Measurements from ENCODE around the gene TBXAS1. TPM values are rescaled to one million over a fixed set of nuclear protein-coding genes. Genes with fewer than 3 reads are reported as not detected.
"Not testable (repeated sequence)": the region's sequence is repeated elsewhere in the genome, so short reads cannot be mapped to it uniquely, and the experiment has no call there.

TBXAS1 gene
- total and polyA plus RNA-seq, 4 donors, result 19.6 to 126 (median 55.2) TPM

DNA sequence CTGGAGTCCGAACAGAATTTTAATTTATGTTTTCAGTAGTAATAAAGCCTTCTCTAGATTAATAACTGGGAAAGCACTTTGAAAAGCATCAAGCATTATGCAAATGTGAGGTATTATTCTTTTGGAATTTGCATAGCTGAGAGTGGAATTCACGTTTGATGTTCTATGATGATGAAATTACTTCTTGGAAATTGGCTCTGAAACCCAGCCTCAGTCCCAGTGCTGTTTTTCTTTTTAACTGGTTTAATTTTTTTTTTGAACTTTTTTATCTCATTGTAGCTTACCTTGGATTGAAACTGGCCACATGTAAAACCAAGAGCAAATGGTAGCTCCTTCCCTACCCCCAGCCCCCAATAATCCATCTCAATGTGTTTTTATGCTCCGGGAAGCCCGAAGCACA is 1.2 kb downstream of the TBXAS1 start:
- ATAC-seq (ENCODE audit: insufficient read depth, low FRiP score), result no peak
- Histone ChIP-seq H3K27me3 (ENCODE audit: control insufficient read depth in 3 of 3, insufficient read depth in 3 of 3, low read length in 2 of 3) (no peaks in the 10 kb centered on the region), H3K4me3 (no peak overlapping the region), H3K9me3 (ENCODE audit: control insufficient read depth in 4 of 4, insufficient read depth in 3 of 4, low read length in 3 of 4) (peaks cover 0 to 6% (median under 1%) of the 10 kb centered on the region in 4 donors), H3K9ac (ENCODE audit: insufficient read depth in 1 of 2, low read length in 2 of 2) (no peak overlapping the region), H3K36me3 (ENCODE audit: control insufficient read depth in 4 of 4, insufficient read depth in 4 of 4, low read length in 4 of 4) (no peaks in the 10 kb centered on the region), H3K4me1 (ENCODE audit: control insufficient read depth in 5 of 5, insufficient read depth in 5 of 5, low read length in 5 of 5) (peaks cover 0 to 38% (median 19%) of the 10 kb centered on the region in 5 donors), H3K27ac (ENCODE audit: low read depth in 1 of 2, low read length in 1 of 2) (no peak overlapping the region)
- TF ChIP-seq, protein P1, sequence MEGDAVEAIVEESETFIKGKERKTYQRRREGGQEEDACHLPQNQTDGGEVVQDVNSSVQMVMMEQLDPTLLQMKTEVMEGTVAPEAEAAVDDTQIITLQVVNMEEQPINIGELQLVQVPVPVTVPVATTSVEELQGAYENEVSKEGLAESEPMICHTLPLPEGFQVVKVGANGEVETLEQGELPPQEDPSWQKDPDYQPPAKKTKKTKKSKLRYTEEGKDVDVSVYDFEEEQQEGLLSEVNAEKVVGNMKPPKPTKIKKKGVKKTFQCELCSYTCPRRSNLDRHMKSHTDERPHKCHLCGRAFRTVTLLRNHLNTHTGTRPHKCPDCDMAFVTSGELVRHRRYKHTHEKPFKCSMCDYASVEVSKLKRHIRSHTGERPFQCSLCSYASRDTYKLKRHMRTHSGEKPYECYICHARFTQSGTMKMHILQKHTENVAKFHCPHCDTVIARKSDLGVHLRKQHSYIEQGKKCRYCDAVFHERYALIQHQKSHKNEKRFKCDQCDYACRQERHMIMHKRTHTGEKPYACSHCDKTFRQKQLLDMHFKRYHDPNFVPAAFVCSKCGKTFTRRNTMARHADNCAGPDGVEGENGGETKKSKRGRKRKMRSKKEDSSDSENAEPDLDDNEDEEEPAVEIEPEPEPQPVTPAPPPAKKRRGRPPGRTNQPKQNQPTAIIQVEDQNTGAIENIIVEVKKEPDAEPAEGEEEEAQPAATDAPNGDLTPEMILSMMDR (IDR thresholded peaks at IDR 0.05; ENCODE audit: control extremely low read depth, extremely low read depth), result no peak
- WGBS, 2 donors, result 53% methylated on average over 4 of the region's 4 CpGs
- no peak for DNase-seq

GRCh38 chr7:139830782-139831501 is 1.9 kb downstream of the TBXAS1 start:
- 47 to 64% methylated on average over 3 of the region's 3 CpGs for whole genome bisulfite sequencing, 2 donors
- no peak overlapping the region for H3K9ac ChIP-seq (ENCODE audit: insufficient read depth in 1 of 2, low read length in 2 of 2)
- no peaks in the 10 kb centered on the region for H3K27me3 ChIP-seq (ENCODE audit: control insufficient read depth in 3 of 3, insufficient read depth in 3 of 3, low read length in 2 of 3)
- no peaks in the 10 kb centered on the region for H3K36me3 ChIP-seq (ENCODE audit: control insufficient read depth in 4 of 4, insufficient read depth in 4 of 4, low read length in 4 of 4)
- TF ChIP-seq, protein P1 (IDR thresholded peaks at IDR 0.05; ENCODE audit: control extremely low read depth, extremely low read depth), result no peak
- no peak overlapping the region for H3K4me3 ChIP-seq
- DNase-seq (no peak), ATAC-seq (ENCODE audit: insufficient read depth, low FRiP score) (no peak)
- peaks cover 0 to 31% (median 16%) of the 10 kb centered on the region in 5 donors for H3K4me1 ChIP-seq (ENCODE audit: control insufficient read depth in 5 of 5, insufficient read depth in 5 of 5, low read length in 5 of 5)
- H3K9me3 ChIP-seq (ENCODE audit: control insufficient read depth in 4 of 4, insufficient read depth in 3 of 4, low read length in 3 of 4), result peaks cover 0 to 6% (median under 1%) of the 10 kb centered on the region in 4 donors
- no peak overlapping the region for H3K27ac ChIP-seq (ENCODE audit: low read depth in 1 of 2, low read length in 1 of 2)

- not testable (repeated sequence) for H3K9me3 ChIP-seq (ENCODE audit: control insufficient read depth in 4 of 4, insufficient read depth in 3 of 4, low read length in 3 of 4); H3K36me3 ChIP-seq (ENCODE audit: control insufficient read depth in 4 of 4, insufficient read depth in 4 of 4, low read length in 4 of 4); H3K27me3 ChIP-seq (ENCODE audit: control insufficient read depth in 3 of 3, insufficient read depth in 3 of 3, low read length in 2 of 3); H3K4me3 ChIP-seq; H3K9ac ChIP-seq (ENCODE audit: insufficient read depth in 1 of 2, low read length in 2 of 2); H3K27ac ChIP-seq (ENCODE audit: low read depth in 1 of 2, low read length in 1 of 2); DNase-seq; ATAC-seq (ENCODE audit: insufficient read depth, low FRiP score)
- peaks cover 0 to 22% (median 7%) of the 10 kb centered on the region in 5 donors for H3K4me1 ChIP-seq (ENCODE audit: control insufficient read depth in 5 of 5, insufficient read depth in 5 of 5, low read length in 5 of 5)
- WGBS, 2 donors, result 71 to 79% methylated on average over 1 of the region's 1 CpG
Measured at GRCh38 chr7:139835848-139836247, 6.8 kb downstream of the TBXAS1 start.

DNA sequence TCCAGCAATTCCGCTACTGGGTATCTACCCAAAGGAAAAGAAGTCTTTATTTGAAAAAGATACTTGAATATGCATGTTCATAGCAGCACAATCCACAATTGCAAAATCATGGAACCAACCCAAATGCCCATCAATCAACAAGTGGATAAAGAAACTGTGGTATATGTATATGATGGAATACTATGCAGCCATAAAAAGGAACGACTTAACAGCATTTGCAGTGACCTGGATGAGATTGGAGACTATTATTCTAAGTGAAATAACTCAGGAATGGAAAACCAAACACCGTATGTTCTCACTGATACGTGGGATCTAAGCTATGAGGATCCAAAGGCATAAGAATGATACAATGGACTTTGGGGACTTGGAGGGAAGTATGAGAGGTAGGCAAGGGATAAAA is 8.2 kb downstream of the TBXAS1 start:
- not testable (repeated sequence) for H3K27ac ChIP-seq (ENCODE audit: low read depth in 1 of 2, low read length in 1 of 2); H3K4me3 ChIP-seq; H3K9me3 ChIP-seq (ENCODE audit: control insufficient read depth in 4 of 4, insufficient read depth in 3 of 4, low read length in 3 of 4); DNase-seq; H3K36me3 ChIP-seq (ENCODE audit: control insufficient read depth in 4 of 4, insufficient read depth in 4 of 4, low read length in 4 of 4); ATAC-seq (ENCODE audit: insufficient read depth, low FRiP score); H3K27me3 ChIP-seq (ENCODE audit: control insufficient read depth in 3 of 3, insufficient read depth in 3 of 3, low read length in 2 of 3); H3K9ac ChIP-seq (ENCODE audit: insufficient read depth in 1 of 2, low read length in 2 of 2)
- peaks cover 0 to 21% (median 7%) of the 10 kb centered on the region in 5 donors for H3K4me1 ChIP-seq (ENCODE audit: control insufficient read depth in 5 of 5, insufficient read depth in 5 of 5, low read length in 5 of 5)
- 82 to 93% methylated on average over 4 of the region's 4 CpGs for WGBS, 2 donors
